Measurements from ENCODE around the gene TRUB2. TPM values are rescaled to one million over a fixed set of nuclear protein-coding genes. Genes with fewer than 3 reads are reported as not detected.

TRUB2 gene
- total RNA-seq, 4 donors from 2014 or later = 7.2 to 18.3 (median 9.2) TPM

GRCh38 chr9:128258326-128258725 lies 63.9 kb downstream of the TRUB2 start:
- TF ChIP-seq EP300 (IDR thresholded peaks at IDR 0.05) = no peak
- TF ChIP-seq POLR2A (IDR thresholded peaks at IDR 0.05) = no peak
- TF ChIP-seq, protein P1, sequence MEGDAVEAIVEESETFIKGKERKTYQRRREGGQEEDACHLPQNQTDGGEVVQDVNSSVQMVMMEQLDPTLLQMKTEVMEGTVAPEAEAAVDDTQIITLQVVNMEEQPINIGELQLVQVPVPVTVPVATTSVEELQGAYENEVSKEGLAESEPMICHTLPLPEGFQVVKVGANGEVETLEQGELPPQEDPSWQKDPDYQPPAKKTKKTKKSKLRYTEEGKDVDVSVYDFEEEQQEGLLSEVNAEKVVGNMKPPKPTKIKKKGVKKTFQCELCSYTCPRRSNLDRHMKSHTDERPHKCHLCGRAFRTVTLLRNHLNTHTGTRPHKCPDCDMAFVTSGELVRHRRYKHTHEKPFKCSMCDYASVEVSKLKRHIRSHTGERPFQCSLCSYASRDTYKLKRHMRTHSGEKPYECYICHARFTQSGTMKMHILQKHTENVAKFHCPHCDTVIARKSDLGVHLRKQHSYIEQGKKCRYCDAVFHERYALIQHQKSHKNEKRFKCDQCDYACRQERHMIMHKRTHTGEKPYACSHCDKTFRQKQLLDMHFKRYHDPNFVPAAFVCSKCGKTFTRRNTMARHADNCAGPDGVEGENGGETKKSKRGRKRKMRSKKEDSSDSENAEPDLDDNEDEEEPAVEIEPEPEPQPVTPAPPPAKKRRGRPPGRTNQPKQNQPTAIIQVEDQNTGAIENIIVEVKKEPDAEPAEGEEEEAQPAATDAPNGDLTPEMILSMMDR (IDR thresholded peaks at IDR 0.05) = no peak
- H3K27me3 ChIP-seq = no peaks in the 10 kb centered on the region
- H3K4me3 ChIP-seq = no peak overlapping the region
- no peaks in the 10 kb centered on the region for H3K9me3 ChIP-seq
- no peak for DNase-seq (ENCODE audit: low spot score in 2 of 2)
- peaks cover 6 to 82% (median 42%) of the 10 kb centered on the region in 3 donors for H3K36me3 ChIP-seq
- peaks cover 0 to 2% (median 0%) of the 10 kb centered on the region in 4 donors for H3K4me1 ChIP-seq
- 65 to 76% methylated on average over 6 of the region's 6 CpGs for WGBS, 2 donors
- H3K27ac ChIP-seq = no peak overlapping the region

GRCh38 chr9:128257907-128258306 lies 64.3 kb downstream of the TRUB2 start:
- WGBS, 2 donors = 74 to 86% methylated on average over 4 to 10 of the region's 11 CpGs
- DNase-seq (ENCODE audit: low spot score in 2 of 2) = no peak
- H3K4me1 ChIP-seq = peaks cover 0 to 2% (median 0%) of the 10 kb centered on the region in 4 donors
- no peak for TF ChIP-seq POLR2A (IDR thresholded peaks at IDR 0.05)
- TF ChIP-seq, protein P1 (IDR thresholded peaks at IDR 0.05) = no peak
- TF ChIP-seq EP300 (IDR thresholded peaks at IDR 0.05) = no peak
- H3K27me3 ChIP-seq = no peaks in the 10 kb centered on the region
- no peak overlapping the region for H3K27ac ChIP-seq
- H3K9me3 ChIP-seq = no peaks in the 10 kb centered on the region
- H3K4me3 ChIP-seq = no peak overlapping the region
- H3K36me3 ChIP-seq = peaks cover 6 to 78% (median 42%) of the 10 kb centered on the region in 3 donors

- H3K27me3 ChIP-seq = no peaks in the 10 kb centered on the region
- WGBS, 2 donors = 83 to 84% methylated on average over 15 to 19 of the region's 23 CpGs
- no peaks in the 10 kb centered on the region for H3K9me3 ChIP-seq
- H3K4me3 ChIP-seq = no peak overlapping the region
- no peak for DNase-seq (ENCODE audit: low spot score in 2 of 2)
- H3K4me1 ChIP-seq = peaks cover 0 to 2% (median 0%) of the 10 kb centered on the region in 4 donors
- TF ChIP-seq, protein P1 (IDR thresholded peaks at IDR 0.05) = no peak
- TF ChIP-seq POLR2A (IDR thresholded peaks at IDR 0.05) = no peak
- no peak overlapping the region for H3K27ac ChIP-seq
- peaks cover 3 to 71% (median 38%) of the 10 kb centered on the region in 3 donors for H3K36me3 ChIP-seq
These were observed 65.0 kb downstream of the TRUB2 start for GRCh38 chr9:128257086-128257825.

Other genes with a start within 250 kb of the TRUB2 start
- gene PTGES2, start 194.7 kb downstream of the TRUB2 start, total RNA-seq = 100 to 1,000 TPM in 1 of 4 donors, 10 to 100 TPM in 3; 68.9 to 180 (median 74.7) TPM
- gene LCN2, start 173.0 kb downstream of the TRUB2 start, total RNA-seq = not detected
- 100 to 1,000 TPM; 202 to 310 (median 243) TPM for gene BBLN, start 162.2 kb downstream of the TRUB2 start, total RNA-seq
- 10 to 100 TPM; 59.4 to 99.3 (median 71.4) TPM for gene CIZ1, start 130.9 kb downstream of the TRUB2 start, total RNA-seq
- 10 to 100 TPM; 19.9 to 50.4 (median 41.4) TPM for gene DNM1, start 119.1 kb downstream of the TRUB2 start, total RNA-seq
- 100 to 1,000 TPM in 1 of 4 donors, 10 to 100 TPM in 3; 67.4 to 103 (median 91.9) TPM for gene GOLGA2, start 46.4 kb downstream of the TRUB2 start, total RNA-seq
- 10 to 100 TPM; 27.5 to 39.8 (median 32.9) TPM for gene SWI5, start 46.2 kb downstream of the TRUB2 start, total RNA-seq
- 10 to 100 TPM; 50.5 to 71.7 (median 65.5) TPM for gene COQ4, start 392 bp upstream of the TRUB2 start, total RNA-seq
- gene SLC27A4, start 18.1 kb upstream of the TRUB2 start, total RNA-seq = 10 to 100 TPM; 13.5 to 33.3 (median 18.0) TPM
- gene URM1, start 48.9 kb upstream of the TRUB2 start, total RNA-seq = 10 to 100 TPM; 18.1 to 25.5 (median 23.2) TPM
- gene CERCAM, start 98.4 kb upstream of the TRUB2 start, total RNA-seq = 10 to 100 TPM; 23.7 to 48.2 (median 31.6) TPM
- 10 to 100 TPM; 23.2 to 32.7 (median 25.8) TPM for gene ODF2, start 133.6 kb upstream of the TRUB2 start, total RNA-seq
- 10 to 100 TPM; 24.5 to 30.4 (median 28.8) TPM for gene GLE1, start 182.3 kb upstream of the TRUB2 start, total RNA-seq
- gene SPTAN1, start 230.1 kb upstream of the TRUB2 start, total RNA-seq = 100 to 1,000 TPM; 491 to 540 (median 508) TPM